ENCODE measurements around the gene GALNT10.

- TF ChIP-seq, protein P1, sequence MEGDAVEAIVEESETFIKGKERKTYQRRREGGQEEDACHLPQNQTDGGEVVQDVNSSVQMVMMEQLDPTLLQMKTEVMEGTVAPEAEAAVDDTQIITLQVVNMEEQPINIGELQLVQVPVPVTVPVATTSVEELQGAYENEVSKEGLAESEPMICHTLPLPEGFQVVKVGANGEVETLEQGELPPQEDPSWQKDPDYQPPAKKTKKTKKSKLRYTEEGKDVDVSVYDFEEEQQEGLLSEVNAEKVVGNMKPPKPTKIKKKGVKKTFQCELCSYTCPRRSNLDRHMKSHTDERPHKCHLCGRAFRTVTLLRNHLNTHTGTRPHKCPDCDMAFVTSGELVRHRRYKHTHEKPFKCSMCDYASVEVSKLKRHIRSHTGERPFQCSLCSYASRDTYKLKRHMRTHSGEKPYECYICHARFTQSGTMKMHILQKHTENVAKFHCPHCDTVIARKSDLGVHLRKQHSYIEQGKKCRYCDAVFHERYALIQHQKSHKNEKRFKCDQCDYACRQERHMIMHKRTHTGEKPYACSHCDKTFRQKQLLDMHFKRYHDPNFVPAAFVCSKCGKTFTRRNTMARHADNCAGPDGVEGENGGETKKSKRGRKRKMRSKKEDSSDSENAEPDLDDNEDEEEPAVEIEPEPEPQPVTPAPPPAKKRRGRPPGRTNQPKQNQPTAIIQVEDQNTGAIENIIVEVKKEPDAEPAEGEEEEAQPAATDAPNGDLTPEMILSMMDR (IDR thresholded peaks at IDR 0.05): no peak
- TF ChIP-seq EZH2 (IDR thresholded peaks at IDR 0.05) (no peak), EZH2phosphoT487 (IDR thresholded peaks at IDR 0.05) (no peak)
These were observed 124.7 kb downstream of the GALNT10 start for GRCh38 chr5:154315196-154315595.
